ENCODE data around the gene NF1.

NF1 gene

DNA sequence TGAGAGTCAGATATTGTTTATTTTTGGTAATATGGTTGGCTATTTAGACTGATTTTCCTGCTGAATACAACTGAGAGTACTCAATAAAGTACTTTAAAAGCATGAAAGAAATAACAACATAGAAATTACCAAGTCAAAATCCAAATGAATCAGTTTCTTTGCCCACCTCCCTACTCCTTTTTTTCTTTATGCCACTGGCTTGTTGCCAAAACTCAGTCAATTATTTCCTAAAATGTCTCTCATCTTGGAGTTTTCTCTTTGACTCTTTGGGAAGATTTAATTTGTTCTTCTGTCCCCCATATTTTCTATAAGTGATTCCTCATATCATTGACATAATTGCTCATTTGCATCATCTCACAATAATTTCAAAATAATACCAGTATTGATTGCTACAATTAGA is 204.8 kb downstream of the NF1 start:
- no peak for DNase-seq

DNA sequence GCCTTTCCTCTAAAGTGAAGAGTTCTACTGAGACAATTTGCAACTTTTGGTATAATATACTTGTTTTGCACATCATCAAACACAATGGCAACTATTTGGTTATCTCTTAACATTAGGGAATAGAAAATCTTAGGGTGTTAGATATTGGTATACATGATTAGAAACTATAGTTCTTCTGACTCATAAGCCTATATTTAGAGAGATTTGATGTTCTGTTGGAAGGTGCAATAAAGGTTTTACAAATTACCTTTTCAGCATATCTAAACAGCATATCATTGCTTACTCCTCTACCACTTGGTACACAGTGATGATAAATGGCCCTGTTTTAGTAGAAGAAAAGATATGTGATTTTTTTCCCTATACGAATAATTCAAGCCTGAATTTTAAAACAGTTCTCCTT is 212.9 kb downstream of the NF1 start:
- no peak for DNase-seq

DNA sequence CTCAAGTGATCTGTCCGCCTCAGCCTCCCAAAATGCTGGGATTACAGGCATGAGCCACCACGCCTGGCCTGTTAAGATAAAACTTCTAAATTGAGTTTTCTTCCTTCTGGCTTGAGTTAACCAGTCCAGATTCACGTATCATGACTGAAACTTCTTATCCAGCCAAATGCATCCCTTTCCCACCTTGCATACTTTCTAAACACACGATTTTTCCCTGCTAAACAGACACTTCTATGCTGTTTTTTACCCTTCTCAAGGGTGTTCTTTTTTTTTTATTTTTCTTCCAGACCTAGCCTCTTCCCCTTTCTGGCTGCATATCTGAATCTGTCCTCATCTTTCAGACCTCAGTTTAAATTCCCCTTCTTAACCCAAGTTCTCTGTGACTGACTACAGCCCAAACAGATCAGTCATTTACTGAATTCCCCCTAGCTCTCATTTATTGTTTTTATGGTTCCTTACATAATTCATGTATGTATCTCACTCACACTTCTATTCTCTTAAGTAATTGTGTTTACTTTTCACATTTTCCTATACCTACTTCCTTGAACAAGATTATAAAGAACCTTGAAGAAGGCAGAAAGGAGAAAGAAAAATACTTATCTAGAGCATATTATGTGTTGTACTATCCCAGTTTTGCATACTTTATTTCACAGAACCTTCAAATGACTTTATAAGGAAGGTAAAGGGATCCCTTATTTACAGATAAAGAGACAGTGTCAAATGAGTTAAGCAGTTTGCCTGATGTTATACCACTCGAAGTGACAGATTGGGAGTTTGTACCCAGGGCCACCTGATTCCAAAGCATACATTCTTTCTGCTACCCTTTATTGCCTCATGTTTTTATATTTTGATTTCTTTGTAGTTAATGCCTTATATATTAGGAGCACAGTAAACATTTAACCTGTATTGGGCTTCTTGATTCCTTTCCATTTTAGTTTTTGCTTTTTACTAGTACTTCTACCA is 213.9 kb downstream of the NF1 start:
- no peak for DNase-seq

DNA sequence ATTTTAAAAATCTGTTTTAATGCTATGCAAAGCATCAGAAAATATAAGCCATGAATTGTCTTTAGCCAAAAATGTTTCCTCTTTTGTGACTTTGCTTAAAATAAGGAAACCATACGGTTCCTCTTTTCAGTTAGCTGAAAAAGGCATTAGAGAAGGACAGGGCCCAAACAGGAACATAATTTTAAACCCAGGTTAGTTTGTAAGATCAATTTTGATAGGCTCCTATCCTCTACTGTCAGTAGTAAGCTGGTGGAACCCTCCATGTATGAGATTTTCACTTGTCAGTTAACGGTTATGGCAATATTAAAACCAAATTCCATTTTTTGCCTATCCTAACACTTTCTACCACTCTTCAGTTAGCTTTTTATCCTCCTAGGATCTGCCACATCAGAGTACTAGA is 214.8 kb downstream of the NF1 start:
- no peak for DNase-seq

DNA sequence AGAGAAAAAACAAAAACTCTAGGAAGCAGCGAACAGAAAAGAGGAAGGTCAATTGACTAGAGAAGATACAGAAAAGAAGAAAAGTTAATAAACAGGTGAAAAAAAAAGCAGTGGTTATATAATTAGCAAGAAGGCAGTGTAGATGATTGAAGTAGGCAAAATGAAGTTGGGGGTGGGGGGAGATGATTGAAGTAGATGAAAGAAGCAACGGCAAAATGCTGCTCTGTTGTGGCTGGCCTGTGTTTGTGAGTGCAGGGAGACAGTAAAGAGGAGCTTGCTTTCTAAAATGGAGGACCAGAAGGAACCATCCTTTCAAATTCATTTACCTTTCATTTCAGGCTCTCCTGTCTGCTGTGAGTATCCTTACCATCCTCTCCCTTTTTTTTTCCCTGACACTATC is 215.5 kb downstream of the NF1 start:
- peak; percentile 44 to 54 for DNase-seq

DNA sequence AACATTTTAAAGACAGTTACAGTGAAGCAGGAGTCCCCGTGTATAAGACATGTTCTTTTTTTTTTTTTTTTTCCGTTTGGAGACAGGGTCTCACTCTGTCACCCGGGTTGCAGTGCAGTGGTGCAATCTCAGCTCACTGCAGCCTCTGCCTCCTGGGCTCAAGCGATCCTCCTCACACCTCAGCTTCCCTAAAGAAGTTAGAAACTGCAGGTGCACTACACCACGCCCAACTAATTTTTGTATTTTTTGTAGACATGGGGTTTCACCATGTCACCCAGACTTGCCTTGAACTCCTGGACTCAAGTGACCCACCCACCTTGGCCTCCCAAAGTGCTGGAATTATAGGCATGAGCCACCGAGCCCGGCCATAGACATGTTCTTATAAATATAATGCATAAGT is 216.1 kb downstream of the NF1 start:
- no peak for DNase-seq

DNA sequence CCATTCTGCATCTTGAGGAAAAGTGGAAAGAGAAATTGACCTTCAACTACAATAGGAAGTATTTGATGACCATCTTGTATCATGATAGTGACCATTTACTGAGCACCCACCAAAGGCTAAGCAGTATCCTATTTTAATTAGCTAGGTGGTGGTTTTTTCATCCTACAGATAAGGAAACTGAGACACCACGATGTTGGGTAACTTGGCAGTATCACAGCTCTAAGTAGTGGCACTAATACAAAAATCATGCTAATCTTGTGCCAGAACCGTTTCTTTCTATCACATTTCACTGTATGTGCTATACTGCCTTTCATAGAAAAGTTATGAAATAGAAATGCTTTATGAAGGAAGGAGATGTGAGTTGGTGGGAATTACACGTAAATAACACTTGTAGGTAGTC is 216.7 kb downstream of the NF1 start:
- DNase-seq, result no peak

DNA sequence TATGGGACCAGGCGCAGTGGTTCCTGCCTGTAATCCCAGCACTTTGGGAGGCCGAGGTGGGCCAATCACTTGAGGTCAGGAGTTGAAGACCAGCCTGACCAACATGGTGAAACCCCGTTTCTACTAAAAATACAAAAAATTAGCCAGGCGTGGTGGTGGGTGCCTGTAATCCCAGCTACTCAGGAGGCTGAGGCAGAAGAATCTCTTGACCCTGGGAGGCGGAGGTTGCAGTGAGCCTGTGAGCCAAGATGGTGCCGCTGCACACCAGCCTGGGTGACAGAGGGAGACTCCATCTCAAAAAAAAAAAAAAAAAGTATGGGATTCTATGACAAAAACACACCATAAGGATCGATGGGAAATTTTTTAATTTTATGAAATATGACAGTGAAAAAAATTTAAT is 217.4 kb downstream of the NF1 start:
- DNase-seq, result peak; percentile 27 to 32

DNA sequence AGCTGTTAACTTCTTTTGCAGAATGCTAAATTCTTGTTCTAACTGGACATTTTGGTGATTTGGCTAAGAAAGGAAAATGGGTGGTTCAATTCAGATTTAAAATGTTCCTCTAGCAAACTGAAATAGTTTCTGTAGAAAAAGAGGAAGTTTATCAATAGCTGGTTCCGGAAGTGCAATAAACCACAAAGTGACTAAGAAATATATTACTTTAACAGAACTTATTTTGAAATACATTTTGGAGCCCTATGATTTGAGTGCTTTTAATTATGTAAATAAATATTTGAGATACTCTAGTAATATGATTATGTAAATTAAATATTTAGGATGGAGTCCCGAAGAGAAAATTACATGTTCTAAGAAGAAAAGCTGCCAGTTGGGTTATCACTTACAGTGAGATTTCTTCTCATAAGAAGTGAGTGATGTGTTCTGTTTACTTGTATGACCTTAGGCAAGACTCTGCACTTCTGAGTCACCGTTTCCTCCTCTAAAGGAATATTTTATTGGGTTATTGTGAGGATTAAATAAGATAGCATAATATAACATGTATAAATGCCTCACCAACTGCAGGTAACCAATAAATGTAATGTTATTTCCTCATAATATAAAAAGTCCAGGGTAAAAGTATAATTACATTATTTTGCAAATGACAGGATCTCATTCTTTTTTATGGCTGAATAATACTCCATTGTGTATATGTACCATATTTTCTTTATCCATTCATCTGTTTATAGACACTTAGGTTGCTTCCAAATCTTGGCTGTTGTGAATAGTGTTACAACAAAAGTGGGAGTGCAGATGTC is 219.4 kb downstream of the NF1 start, which contains the start of gene EVI2B:
EVI2B (minus strand) TSS at position 73 of the 800 bp plus-strand sequence. CDS start 8,445 bp downstream, outside the sequence.
- no peak for DNase-seq

DNA sequence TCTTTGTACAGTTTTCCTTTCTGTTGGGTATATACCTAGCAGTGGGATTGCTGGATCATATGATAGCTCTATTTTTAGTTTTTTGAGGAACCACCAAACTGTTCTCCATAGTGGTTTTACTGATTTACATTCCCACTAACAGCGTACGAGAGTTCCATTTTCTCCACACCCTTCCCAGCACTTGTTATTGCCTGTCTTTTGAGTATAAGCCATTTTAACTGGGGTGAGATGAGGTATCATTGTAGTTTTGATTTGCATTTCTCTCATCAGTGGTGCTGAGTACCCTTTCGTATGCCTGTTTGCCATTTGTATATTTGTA is 220.0 kb downstream of the NF1 start:
- no peak for DNase-seq

DNA sequence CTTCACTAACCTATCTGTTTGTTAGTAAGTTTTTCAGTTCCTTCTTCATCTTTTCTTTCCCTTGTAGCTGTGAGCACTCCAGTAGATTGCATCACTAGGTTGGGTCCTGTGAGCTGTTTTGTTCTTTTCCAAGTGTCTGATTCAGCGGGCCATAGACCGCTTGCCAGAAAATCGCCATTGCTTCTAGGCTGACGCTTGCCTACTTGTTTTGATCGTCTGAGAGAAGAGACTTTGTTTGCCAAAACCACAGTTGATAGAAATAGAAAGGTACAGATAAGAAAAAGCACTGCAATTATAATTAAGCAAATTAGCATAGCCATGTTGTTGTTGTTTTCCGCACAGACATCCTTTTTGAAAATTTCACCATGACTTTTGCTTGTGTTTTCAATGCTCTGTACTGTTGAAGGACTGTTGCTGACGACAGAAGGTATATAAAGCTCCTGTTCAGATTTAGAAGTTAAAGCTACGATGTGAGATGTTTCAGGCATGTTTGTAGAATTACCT is 223.6 kb downstream of the NF1 start:
- peak; percentile 31 to 35 for DNase-seq

DNA sequence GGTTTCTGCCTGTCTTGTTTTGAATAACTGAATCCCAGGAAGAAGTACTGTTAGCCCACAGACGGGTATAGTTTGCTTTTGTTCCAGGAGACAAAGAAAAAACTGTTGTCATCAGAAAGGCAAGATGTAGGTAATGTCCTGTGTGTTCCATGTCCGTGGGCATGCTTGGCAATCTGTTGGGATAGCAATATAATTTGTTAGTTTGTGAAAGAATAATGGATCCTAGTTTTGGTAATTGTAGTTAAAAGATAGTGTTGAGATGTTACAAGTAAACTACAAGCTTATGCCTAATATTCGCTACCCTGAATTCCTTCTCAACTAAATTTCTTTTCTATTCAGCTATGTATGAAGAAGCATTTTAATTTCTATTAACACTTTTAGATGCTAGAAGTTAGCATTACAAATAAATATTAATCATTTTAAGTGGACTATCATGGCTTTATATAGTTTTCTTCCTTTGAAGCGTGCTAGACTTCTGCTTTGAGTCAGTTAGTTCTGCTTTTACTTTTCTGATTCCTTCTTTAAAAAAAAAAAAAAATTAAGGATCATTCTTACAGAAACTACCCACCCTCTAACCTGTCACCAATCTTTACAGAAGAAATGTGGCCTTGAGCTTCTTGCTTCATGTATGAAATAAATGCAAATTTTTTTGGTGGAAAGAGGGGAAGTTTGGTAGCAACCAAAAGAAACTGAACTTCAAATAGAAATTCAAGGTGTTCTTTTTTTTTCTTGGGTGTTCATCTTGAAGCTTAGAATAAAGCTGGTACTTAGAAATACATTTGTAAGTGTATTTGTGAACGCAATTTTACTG is 224.3 kb downstream of the NF1 start:
- DNase-seq, result no peak

DNA sequence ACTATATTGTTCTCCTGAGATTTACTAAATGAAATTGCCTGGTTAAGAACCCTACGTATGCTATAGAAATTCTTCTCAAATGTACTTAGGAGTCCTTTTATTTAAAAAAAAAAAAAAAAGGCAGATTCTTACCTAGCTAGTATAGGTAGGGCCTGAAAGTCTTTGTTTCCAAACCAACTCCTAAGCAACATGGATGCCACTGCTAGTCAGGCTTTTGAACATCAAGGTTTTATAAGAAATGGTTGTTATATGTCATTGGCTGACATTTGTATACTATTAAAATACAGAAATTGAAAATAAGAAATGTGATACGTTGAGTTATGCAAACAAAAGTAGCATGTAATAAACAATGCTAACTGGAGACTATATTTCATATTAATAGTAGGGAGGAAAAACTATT is 225.5 kb downstream of the NF1 start:
- no peak for DNase-seq

DNA sequence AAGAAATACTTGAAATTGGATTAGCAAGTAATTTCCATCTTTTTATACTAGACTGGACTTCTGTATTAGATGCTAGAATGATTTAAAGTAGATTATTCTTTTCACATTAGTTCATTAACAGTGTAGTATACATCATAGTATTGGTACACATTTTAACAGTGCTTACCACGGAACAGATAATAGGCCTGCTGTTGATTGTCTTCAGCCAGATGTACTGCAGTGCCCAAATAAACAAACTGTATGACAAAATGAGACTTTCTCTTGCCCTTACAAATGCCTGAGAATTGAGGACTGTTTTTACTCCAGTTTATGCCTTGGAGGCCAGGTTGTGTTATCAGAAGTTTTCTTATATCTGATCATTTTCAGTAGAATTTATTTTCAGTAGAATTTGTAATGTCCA is 226.0 kb downstream of the NF1 start:
- no peak for DNase-seq

DNA sequence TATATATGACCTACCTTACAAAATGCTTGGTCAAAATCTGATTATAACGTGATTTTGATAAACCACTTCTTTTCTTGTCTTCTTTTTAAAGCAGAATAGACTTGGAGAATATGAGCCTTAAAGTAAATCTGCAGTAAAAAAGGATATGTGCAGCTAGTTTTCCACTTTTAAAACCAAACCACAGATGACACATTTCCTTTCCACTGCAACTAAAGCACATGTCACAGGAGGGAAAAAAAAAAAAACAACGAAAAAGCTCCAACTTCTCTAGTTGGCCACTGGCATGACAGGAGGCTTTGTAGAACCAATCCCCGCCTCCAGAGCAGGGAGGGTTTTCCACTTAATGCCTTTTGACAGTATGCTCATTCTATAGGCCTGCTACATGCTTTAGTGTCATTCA is 226.7 kb downstream of the NF1 start, which contains the start of gene EVI2A:
EVI2A (minus strand) TSS at position 142 of the 400 bp plus-strand sequence. CDS start 2,609 bp downstream, outside the sequence.
- DNase-seq, result peak; percentile 74 to 79

DNA sequence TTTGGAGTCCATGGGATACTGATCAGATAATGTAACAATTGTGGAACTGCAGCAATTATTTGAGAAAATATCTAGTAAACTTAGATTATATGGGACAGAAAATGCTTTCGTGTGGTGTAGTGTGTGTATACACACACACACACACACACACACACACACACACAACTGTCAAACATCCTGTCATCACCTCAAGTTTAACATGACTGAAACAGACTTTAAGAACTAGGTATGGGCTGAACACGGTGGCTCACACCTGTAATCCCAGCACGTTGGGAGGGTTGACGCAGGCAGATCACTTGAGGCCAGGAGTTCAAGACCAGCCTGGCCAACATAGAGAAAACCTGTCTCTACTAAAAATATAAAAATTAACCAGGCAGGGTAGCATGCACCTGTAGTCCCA is 227.2 kb downstream of the NF1 start:
- no peak for DNase-seq

DNA sequence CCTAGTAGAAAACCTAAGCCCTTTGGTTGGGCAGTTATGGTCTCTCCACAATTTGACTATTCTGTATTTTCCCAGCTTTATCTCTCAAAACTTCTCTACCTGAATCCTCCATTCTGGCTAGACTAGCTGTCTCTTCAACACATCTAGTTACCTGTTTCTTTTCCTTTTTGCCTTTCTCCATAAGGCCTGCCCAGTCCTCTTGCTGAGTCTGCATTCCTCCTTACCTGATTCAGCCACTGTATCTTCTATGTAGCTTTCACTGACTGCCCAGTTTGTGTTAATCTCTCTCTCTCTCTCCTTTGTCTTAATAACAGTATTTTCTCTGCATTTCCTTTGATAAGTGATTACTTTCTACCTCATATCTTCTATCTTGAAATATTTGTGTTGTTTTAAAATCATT is 228.8 kb downstream of the NF1 start:
- DNase-seq, result no peak

DNA sequence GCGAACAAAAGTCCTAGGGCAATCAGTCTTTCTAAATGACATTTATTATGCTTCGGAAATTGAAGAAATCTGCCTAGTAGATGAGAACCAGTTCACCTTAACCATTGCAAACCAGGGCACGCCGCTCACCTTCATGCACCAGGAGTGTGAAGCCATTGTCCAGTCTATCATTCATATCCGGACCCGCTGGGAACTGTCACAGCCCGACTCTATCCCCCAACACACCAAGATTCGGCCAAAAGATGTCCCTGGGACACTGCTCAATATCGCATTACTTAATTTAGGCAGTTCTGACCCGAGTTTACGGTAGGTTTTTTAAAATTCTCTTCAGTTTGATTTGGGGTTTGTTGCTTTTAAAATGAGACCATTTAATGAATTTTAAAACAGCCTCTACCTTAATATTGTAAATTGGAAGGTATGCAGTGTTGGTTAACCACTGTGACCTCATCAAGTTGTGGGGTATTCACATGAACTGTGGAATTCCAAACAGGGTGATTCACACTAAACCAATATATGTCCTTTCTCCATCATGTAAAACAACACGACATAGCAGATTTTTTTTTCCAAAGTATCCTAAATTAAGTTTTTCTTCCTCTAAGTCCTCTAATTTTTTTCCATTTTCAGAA is 232.9 kb downstream of the NF1 start:
- DNase-seq, result no peak

DNA sequence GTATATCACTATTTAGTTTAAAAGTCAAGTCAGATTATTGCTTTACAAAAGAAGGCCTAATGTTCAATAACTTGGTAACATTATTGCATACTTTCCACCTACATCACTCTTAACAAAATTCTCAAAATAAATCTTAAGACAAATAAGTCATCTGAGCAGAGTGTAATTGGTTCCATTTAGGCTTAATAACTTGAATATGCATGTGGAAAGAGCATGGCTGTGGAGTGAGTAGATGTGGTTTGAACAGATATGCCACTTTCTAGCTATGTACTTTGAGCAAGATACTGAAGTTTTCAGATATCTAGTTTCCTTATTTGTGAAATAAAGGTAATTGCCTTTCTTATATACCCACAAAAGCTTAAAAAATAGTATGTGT is 233.4 kb downstream of the NF1 start:
- DNase-seq, result no peak

DNA sequence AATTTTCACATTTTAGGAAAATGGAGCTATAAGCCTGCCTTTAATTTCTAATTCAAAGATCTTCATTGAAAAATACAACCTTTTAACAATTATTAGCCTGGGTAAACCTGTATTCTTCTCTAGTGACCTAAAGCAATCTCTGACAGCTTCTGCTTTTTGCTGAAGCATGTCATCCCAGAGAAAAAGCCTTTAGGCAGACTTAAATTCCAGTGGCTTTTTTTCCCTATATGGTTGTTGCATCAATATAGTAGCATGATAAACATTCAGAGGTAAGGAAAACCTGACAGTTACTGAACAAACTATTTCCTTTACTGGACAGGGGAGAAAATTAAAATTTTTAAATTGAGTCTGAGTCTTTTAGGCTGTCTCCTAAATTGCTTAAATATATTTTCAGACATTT is 234.4 kb downstream of the NF1 start:
- no peak for DNase-seq

DNA sequence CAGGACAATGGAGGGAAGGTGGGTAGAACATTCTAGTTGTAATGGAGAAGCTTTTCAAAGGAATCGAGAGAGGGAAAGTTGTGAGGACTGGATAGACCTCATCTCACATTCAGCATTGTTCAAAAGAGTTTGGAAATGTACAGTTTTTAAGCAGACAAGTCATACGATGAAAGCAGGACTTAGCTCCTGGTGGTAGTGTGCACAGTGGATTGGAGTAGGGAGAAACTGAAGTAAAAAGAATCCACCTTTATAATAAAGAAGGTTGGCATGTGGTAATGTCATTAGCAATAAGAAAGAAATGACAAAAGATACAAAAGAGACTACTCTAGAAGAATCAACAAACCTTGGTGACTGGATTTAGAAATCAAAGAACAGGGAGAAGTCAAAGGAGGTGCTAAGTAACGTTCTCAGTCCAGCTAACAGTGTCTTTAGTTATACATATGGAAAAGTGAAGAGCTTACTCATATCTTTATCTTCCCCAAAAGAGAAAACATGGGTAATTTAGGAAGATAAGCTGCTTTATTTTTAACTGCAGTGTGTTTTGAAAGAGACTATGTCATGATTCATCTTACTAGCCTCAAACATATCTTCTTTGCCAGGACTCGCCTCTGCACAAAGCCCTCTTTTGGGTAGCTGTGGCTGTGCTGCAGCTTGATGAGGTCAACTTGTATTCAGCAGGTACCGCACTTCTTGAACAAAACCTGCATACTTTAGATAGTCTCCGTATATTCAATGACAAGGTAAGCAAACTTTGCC is 245.3 kb downstream of the NF1 start:
- DNase-seq, result no peak
